ENCODE measurements around the gene FMNL2. TPM values are rescaled to one million over a fixed set of nuclear protein-coding genes. Genes with fewer than 3 reads are reported as not detected.

FMNL2 gene
- total RNA-seq, 1 experiment from 2014 or later = 28.1 TPM

GRCh38 chr2:152432206-152432653, 97.3 kb downstream of the FMNL2 start:
- Histone ChIP-seq H3K4me3 (replicated peaks in 1 of 2; ENCODE audit: low read depth in 1 of 2, low read length in 2 of 2) (no peak overlapping the region), H3K4me2 (ENCODE audit: low read length) (no peak overlapping the region), H3K79me2 (ENCODE audit: insufficient read depth, low read length) (peaks cover 20% of the 10 kb centered on the region), H4K20me1 (ENCODE audit: insufficient read depth) (no peaks in the 10 kb centered on the region), H3K9ac (ENCODE audit: low read length) (no peak overlapping the region), H3K4me1 (ENCODE audit: control insufficient read depth in 1 of 2, insufficient read depth in 2 of 2, low read length in 2 of 2) (no peaks in the 10 kb centered on the region), H3K27me3 (ENCODE audit: insufficient read depth, low read length) (no peaks in the 10 kb centered on the region), H2AFZ (ENCODE audit: low read depth, low read length, poor library complexity, severe bottlenecking) (no peak overlapping the region), H3K9me2 (ENCODE audit: insufficient read depth) (no peaks in the 10 kb centered on the region), H3K9me3 (ENCODE audit: control insufficient read depth in 1 of 2, insufficient read depth in 1 of 2, low read depth in 1 of 2, low read length in 2 of 2) (no peaks in the 10 kb centered on the region), H3K27ac (ENCODE audit: low read depth, low read length) (no peak overlapping the region), H3K36me3 (ENCODE audit: control insufficient read depth in 1 of 2, insufficient read depth in 2 of 2, low read length in 2 of 2) (no peaks in the 10 kb centered on the region)
- ATAC-seq (no peak), DNase-seq (ENCODE audit: low read depth, low spot score) (no peak)
- ChIA-PET RAD21 (ENCODE audit: low non-redundant PET in 1 of 2, low total read pairs in 2 of 2, uncharacterized antibody in 2 of 2, unreplicated experiment in 2 of 2) (no interaction called here), CTCF (no interaction called here), POLR2A (no interaction called here)
- no TSS peak for BruUV-seq (replicated peaks)
- TF ChIP-seq MAX (IDR thresholded peaks at IDR 0.05) (no peak), ELF1 (IDR thresholded peaks at IDR 0.05; ENCODE audit: borderline replicate concordance, low read depth) (no peak)
- intact Hi-C loops (cut with micrococcal nuclease) = no loop called here

GRCh38 chr2:152432765-152433164, 97.8 kb downstream of the FMNL2 start:
- Histone ChIP-seq H3K36me3 (ENCODE audit: control insufficient read depth in 1 of 2, insufficient read depth in 2 of 2, low read length in 2 of 2) (no peaks in the 10 kb centered on the region), H2AFZ (ENCODE audit: low read depth, low read length, poor library complexity, severe bottlenecking) (no peak overlapping the region), H3K9ac (ENCODE audit: low read length) (no peak overlapping the region), H3K27ac (ENCODE audit: low read depth, low read length) (no peak overlapping the region), H3K9me2 (ENCODE audit: insufficient read depth) (no peaks in the 10 kb centered on the region), H3K79me2 (ENCODE audit: insufficient read depth, low read length) (peaks cover 18% of the 10 kb centered on the region), H4K20me1 (ENCODE audit: insufficient read depth) (no peaks in the 10 kb centered on the region), H3K27me3 (ENCODE audit: insufficient read depth, low read length) (no peaks in the 10 kb centered on the region), H3K4me1 (ENCODE audit: control insufficient read depth in 1 of 2, insufficient read depth in 2 of 2, low read length in 2 of 2) (no peaks in the 10 kb centered on the region), H3K4me3 (replicated peaks in 1 of 2; ENCODE audit: low read depth in 1 of 2, low read length in 2 of 2) (no peak overlapping the region), H3K4me2 (ENCODE audit: low read length) (no peak overlapping the region), H3K9me3 (ENCODE audit: control insufficient read depth in 1 of 2, insufficient read depth in 1 of 2, low read depth in 1 of 2, low read length in 2 of 2) (no peaks in the 10 kb centered on the region)
- RAD21 ChIA-PET (ENCODE audit: low non-redundant PET in 1 of 2, low total read pairs in 2 of 2, uncharacterized antibody in 2 of 2, unreplicated experiment in 2 of 2) = no interaction called here
- CTCF ChIA-PET = no interaction called here
- DNase-seq (ENCODE audit: low read depth, low spot score) (no peak), ATAC-seq (no peak)
- intact Hi-C loops (cut with micrococcal nuclease) = no loop called here
- POLR2A ChIA-PET = no interaction called here
- no TSS peak for BruUV-seq (replicated peaks)
- no peak for TF ChIP-seq CEBPB (IDR thresholded peaks at IDR 0.05; ENCODE audit: low read depth)
- no peak for TF ChIP-seq ZFX (IDR thresholded peaks at IDR 0.05)
- TF ChIP-seq POLR2AphosphoS5 (IDR thresholded peaks at IDR 0.05; ENCODE audit: low read depth, low read length) = no peak
- TF ChIP-seq ELF1 (IDR thresholded peaks at IDR 0.05; ENCODE audit: borderline replicate concordance, low read depth) = no peak
- no peak for TF ChIP-seq YY1 (IDR thresholded peaks at IDR 0.05; ENCODE audit: extremely low read depth, insufficient replicate concordance, low read depth, low read length)
- no peak for TF ChIP-seq POLR2A (IDR thresholded peaks at IDR 0.05; ENCODE audit: borderline replicate concordance, extremely low read depth, insufficient read depth, insufficient read length)
- TF ChIP-seq MAX (IDR thresholded peaks at IDR 0.05) = no peak
- no peak for TF ChIP-seq EGR1 (IDR thresholded peaks at IDR 0.05; ENCODE audit: low read depth)
- no peak for TF ChIP-seq FOSL1 (IDR thresholded peaks at IDR 0.05; ENCODE audit: low read depth)
- no peak for TF ChIP-seq RAD21 (IDR thresholded peaks at IDR 0.05; ENCODE audit: low read depth)
- no peak for TF ChIP-seq ZBTB33 (IDR thresholded peaks at IDR 0.05; ENCODE audit: extremely low read depth, insufficient replicate concordance, low read length)
- TF ChIP-seq CTCF (IDR thresholded peaks at IDR 0.05 in 2 of 3, conservative IDR thresholded peaks at IDR 0.05 in 1 of 3; ENCODE audit: borderline replicate concordance in 1 of 3, insufficient read depth in 1 of 3, low read depth in 2 of 3, low read length in 2 of 3) = no peak
- no peak for TF ChIP-seq ATF3 (IDR thresholded peaks at IDR 0.05)

Data from HCT116 (cell line).